ENCODE measurements around the gene ARL15.

GRCh38 chr5:54073735-54074134, 236.6 kb downstream of the ARL15 start:
- TF ChIP-seq POLR2AphosphoS5 (IDR thresholded peaks at IDR 0.05; ENCODE audit: borderline replicate concordance, low read depth, low read length) (no peak), EZH2 (IDR thresholded peaks at IDR 0.05) (no peak), FOXP2 (optimal IDR thresholded peaks at IDR 0.05; ENCODE audit: control extremely low read depth, extremely low read length, insufficient read depth) (no peak)
